Neural cell (in vitro differentiated cells): ENCODE measurements around the gene CYP2W1. TPM values are rescaled to one million over a fixed set of nuclear protein-coding genes. Genes with fewer than 3 reads are reported as not detected.

Source experiments
- H2AFZ ChIP-seq: fragments of 200-600, 300-800 bp; sonication (generic), shearing (Covaris generic); 2 replicates; pipeline ENCODE4 v1.6.0; 2014; ENCODE audit warnings: low read depth, mild to moderate bottlenecking, antibody characterized with exemption, low read length, moderate library complexity
- H3F3A ChIP-seq: fragments of 200-600 bp; shearing (Covaris generic); 2 replicates; pipeline ENCODE4 v1.6.1; 2016; ENCODE audit warnings: mild to moderate bottlenecking, moderate library complexity, mixed read lengths, antibody characterized with exemption, low read length; ENCODE audit not compliant: insufficient read depth, poor library complexity, severe bottlenecking
- H3K27ac ChIP-seq: fragments of 200-600, 300-800 bp; sonication (generic), shearing (Covaris generic); 2 replicates; pipeline ENCODE4 v1.5.1; 2014; ENCODE audit warnings: mild to moderate bottlenecking, low read length, moderate library complexity
- H3K27me3 ChIP-seq: fragments of 300-800, 200-600 bp; sonication (generic), shearing (Covaris generic); 2 replicates; pipeline ENCODE4 v1.6.0; 2014; ENCODE audit warnings: mild to moderate bottlenecking, low read depth, low read length, moderate library complexity; ENCODE audit not compliant: insufficient read depth
- H3K36me3 ChIP-seq: fragments of 300-800, 200-600 bp; sonication (generic), shearing (Covaris generic); 2 replicates; pipeline ENCODE4 v1.5.1; 2014; ENCODE audit warnings: mild to moderate bottlenecking, antibody characterized with exemption, low read length, moderate library complexity; ENCODE audit not compliant: insufficient read depth
- H3K4me2 ChIP-seq: fragments of 300-800, 200-600 bp; sonication (generic), shearing (Covaris generic); 2 replicates; pipeline ENCODE4 v1.6.0; 2014; ENCODE audit warnings: mild to moderate bottlenecking, low read length
- H3K4me3 ChIP-seq: fragments of 300-800, 200-600 bp; sonication (generic), shearing (Covaris generic); 2 replicates; pipeline ENCODE4 v1.5.1; 2014; ENCODE audit warnings: mild to moderate bottlenecking, low read length, moderate library complexity
- H3K79me2 ChIP-seq: fragments of 200-600 bp; shearing (Covaris generic); replicated peaks from 2 replicates; pipeline ENCODE4 v1.6.0; 2014; ENCODE audit warnings: mild to moderate bottlenecking, low read length, moderate library complexity; ENCODE audit not compliant: insufficient read depth
- H3K9ac ChIP-seq: fragments of 300-800, 200-600 bp; sonication (generic), shearing (Covaris generic); 2 replicates; pipeline ENCODE4 v1.6.1; 2016; ENCODE audit warnings: mild to moderate bottlenecking, low read length, mixed read lengths
- H3K9me2 ChIP-seq: fragments of 200-600 bp; shearing (Covaris generic); 2 replicates; pipeline ENCODE4 v1.6.1; 2016; ENCODE audit warnings: mild to moderate bottlenecking, low read length, mixed read lengths; ENCODE audit not compliant: insufficient read depth
- H3K9me3 ChIP-seq: fragments of 200-600, 300-800 bp; sonication (generic), shearing (Covaris generic); 2 replicates; pipeline ENCODE4 v1.6.1; 2016; ENCODE audit warnings: mild to moderate bottlenecking, mixed run types, low read length, moderate library complexity, mixed read lengths
- H4K20me1 ChIP-seq: fragments of 200-600 bp; shearing (Covaris generic); 2 replicates; pipeline ENCODE4 v1.6.1; 2016; ENCODE audit warnings: mild to moderate bottlenecking, mixed run types; ENCODE audit not compliant: insufficient read depth
- CTCF ChIP-seq: fragments of 450-650 bp; IDR thresholded peaks from 2 replicates; pipeline ENCODE4 v1.5.1; 2014; ENCODE audit warnings: antibody characterized with exemption, mild to moderate bottlenecking, moderate library complexity; ENCODE audit not compliant: poor library complexity, severe bottlenecking
- EP300 ChIP-seq: fragments of 450-650 bp; conservative IDR thresholded peaks from 2 replicates; pipeline ENCODE4 v1.6.1; 2014; ENCODE audit warnings: antibody characterized with exemption, mild to moderate bottlenecking, moderate library complexity; ENCODE audit not compliant: poor library complexity, severe bottlenecking
- EZH2 ChIP-seq: fragments of 200-600, 300-800 bp; shearing (Covaris generic), sonication (generic); IDR thresholded peaks from 2 replicates; pipeline ENCODE4 v1.6.1; 2014; ENCODE audit warnings: antibody characterized with exemption, low read length, borderline replicate concordance, mild to moderate bottlenecking; ENCODE audit not compliant: insufficient read depth, poor library complexity, severe bottlenecking
- MXI1 ChIP-seq: fragments of 450-650 bp; conservative IDR thresholded peaks from 2 replicates; pipeline ENCODE4 v1.6.1; 2014; ENCODE audit warnings: antibody characterized with exemption, mild to moderate bottlenecking; ENCODE audit not compliant: poor library complexity, severe bottlenecking
- POLR2AphosphoS5 ChIP-seq: IDR thresholded peaks from 2 replicates; pipeline ENCODE4 v1.6.1; 2012
- RAD21 ChIP-seq: fragments of 450-650 bp; conservative IDR thresholded peaks from 2 replicates; pipeline ENCODE4 v1.6.1; 2014; ENCODE audit warnings: antibody characterized with exemption, mild to moderate bottlenecking, moderate library complexity
- REST ChIP-seq: IDR thresholded peaks from 2 replicates; pipeline ENCODE4 v1.6.1; 2012; ENCODE audit warnings: borderline replicate concordance
- SMC3 ChIP-seq: fragments of 450-650 bp; conservative IDR thresholded peaks from 2 replicates; pipeline ENCODE4 v1.6.1; 2014; ENCODE audit warnings: antibody characterized with exemption, mild to moderate bottlenecking, moderate library complexity; ENCODE audit not compliant: poor library complexity
- TAF1 ChIP-seq: IDR thresholded peaks from 2 replicates; pipeline ENCODE4 v1.6.1; 2012; ENCODE audit warnings: low read depth
- polyA plus RNA-seq: library from polyadenylated mRNA; depleted of rRNA; stranded (reverse); fragments of >200 nt; gene quantifications from 2 replicates; pipeline ENCODE4 v1.2.3, GENCODE V29; 2014

CYP2W1 gene
- polyA plus RNA-seq, 1 donor from 2014 or later, result not detected

GRCh38 chr7:994592-995308, 11.8 kb downstream of the CYP2W1 start:
- Histone ChIP-seq H3K79me2 (no peaks in the 10 kb centered on the region), H3F3A (no peaks in the 10 kb centered on the region), H3K9me2 (no peaks in the 10 kb centered on the region), H3K27me3 (no peaks in the 10 kb centered on the region), H2AFZ (no peak overlapping the region), H3K4me2 (no peak overlapping the region), H3K4me3 (no peak overlapping the region), H4K20me1 (no peaks in the 10 kb centered on the region), H3K36me3 (no peaks in the 10 kb centered on the region), H3K9ac (no peak overlapping the region), H3K9me3 (no peaks in the 10 kb centered on the region), H3K27ac (no peak overlapping the region)
- no peak for TF ChIP-seq EP300

- H3K27me3 ChIP-seq, result no peaks in the 10 kb centered on the region
- H2AFZ ChIP-seq, result no peak overlapping the region
- H3K79me2 ChIP-seq, result no peaks in the 10 kb centered on the region
- no peaks in the 10 kb centered on the region for H3K9me3 ChIP-seq
- TF ChIP-seq EP300, result no peak
- no peak for TF ChIP-seq RAD21
- H4K20me1 ChIP-seq, result no peaks in the 10 kb centered on the region
- H3K9ac ChIP-seq, result no peak overlapping the region
- no peak overlapping the region for H3K4me2 ChIP-seq
- H3K4me3 ChIP-seq, result no peak overlapping the region
- H3K9me2 ChIP-seq, result no peaks in the 10 kb centered on the region
- H3K27ac ChIP-seq, result no peak overlapping the region
- H3F3A ChIP-seq, result no peaks in the 10 kb centered on the region
- no peaks in the 10 kb centered on the region for H3K36me3 ChIP-seq
Observed at GRCh38 chr7:995571-995970, 12.6 kb downstream of the CYP2W1 start.

- no peaks in the 10 kb centered on the region for H3K27me3 ChIP-seq
- no peaks in the 10 kb centered on the region for H3K79me2 ChIP-seq
- H3F3A ChIP-seq, result no peaks in the 10 kb centered on the region
- H3K9me2 ChIP-seq, result no peaks in the 10 kb centered on the region
- no peak overlapping the region for H3K4me2 ChIP-seq
- no peaks in the 10 kb centered on the region for H4K20me1 ChIP-seq
- no peaks in the 10 kb centered on the region for H3K9me3 ChIP-seq
- no peak overlapping the region for H3K4me3 ChIP-seq
- H3K9ac ChIP-seq, result no peak overlapping the region
- no peaks in the 10 kb centered on the region for H3K36me3 ChIP-seq
- no peak overlapping the region for H3K27ac ChIP-seq
- TF ChIP-seq RAD21 (no peak), CTCF (no peak), EZH2 (no peak), SMC3 (no peak), MXI1 (no peak), REST (no peak), TAF1 (no peak), EP300 (no peak), POLR2AphosphoS5 (no peak)
- no peak overlapping the region for H2AFZ ChIP-seq
Observed at GRCh38 chr7:996079-996872, 13.3 kb downstream of the CYP2W1 start.
